ENCODE data around the gene S100A10.

S100A10 gene

GRCh38 chr1:151934048-151934493 lies 59.6 kb downstream of the S100A10 start:
- peak; percentile 61 for DNase-seq

Data from fibroblast of skin of abdomen (primary cell).